Stomach (tissue), 9 donors: ENCODE measurements around the gene ST8SIA3. TPM values are rescaled to one million over a fixed set of nuclear protein-coding genes. Genes with fewer than 3 reads are reported as not detected.

Experiments used
- DNase-seq, 2 donors: peaks; one replicate each; pipeline versions ENCODE4 v3.0.0 to v3.0.0-alpha.2; 2013 to 2019
- H3K27ac ChIP-seq, 5 donors: fragments of 200-600 bp in 4 of 5; sonication (generic) in 4 of 5; one replicate each; pipeline ENCODE4 v1.5.1; 2013 to 2019; ENCODE audit warnings: mild to moderate bottlenecking in 1 of 5, moderate library complexity in 1 of 5
- H3K27me3 ChIP-seq, 3 donors: fragments of 200-600 bp; sonication (generic); one replicate each; pipeline ENCODE4 v1.5.1; 2017 to 2019; ENCODE audit warnings: mixed run types in 1 of 3
- H3K36me3 ChIP-seq, 4 donors: fragments of 200-600 bp; sonication (generic); 1 replicate in 3 of 4; 2 replicates in 1 of 4; pipeline ENCODE4 v1.5.1; 2016 to 2019
- H3K4me1 ChIP-seq, 4 donors: fragments of 200-600 bp; sonication (generic); one replicate each; pipeline ENCODE4 v1.5.1; 2016 to 2019
- H3K4me3 ChIP-seq, 4 donors: fragments of 200-600 bp; sonication (generic) in 3 of 4; one replicate each; pipeline ENCODE4 v1.5.1; 2016 to 2019; ENCODE audit warnings: mild to moderate bottlenecking in 1 of 4
- H3K9me3 ChIP-seq, 4 donors: fragments of 200-600 bp; sonication (generic); one replicate each; pipeline ENCODE4 v1.5.1; 2016 to 2019
- EP300 ChIP-seq: sonication (generic); formaldehyde crosslinking; IDR thresholded peaks from one replicate; pipeline ENCODE4 v1.6.1; 2017; ENCODE audit warnings: antibody characterized with exemption
- POLR2A ChIP-seq, 4 donors: fragments of 450-650 bp; IDR thresholded peaks; one replicate each; pipeline ENCODE4 v1.6.1; 2016; ENCODE audit warnings: antibody characterized with exemption in 4 of 4, control low read depth in 2 of 4, mild to moderate bottlenecking in 1 of 4, moderate library complexity in 1 of 4
- POLR2AphosphoS5 ChIP-seq, 3 donors: sonication (generic); formaldehyde crosslinking; IDR thresholded peaks; one replicate each; pipeline ENCODE4 v1.6.1; 2016; ENCODE audit warnings: antibody characterized with exemption in 3 of 3
- whole genome bisulfite sequencing, 5 donors: extraction: QIAGEN DNeasy Blood & Tissue Kit in 3 of 5; methylation state at CpG; one replicate each; pipeline versions ENCODE4 v1.1.5 to v1.1.7; 2013 to 2018; 5-methylcytosine and 5-hydroxymethylcytosine counted together
- intact Hi-C: fragments of 100-400 bp; cut with DNase I; formaldehyde crosslinking; loops from one replicate; pipeline ENCODE4 v1.15.1; 2023; ENCODE audit warnings: low total_unique reads
- polyA plus RNA-seq, 3 donors: library from polyadenylated mRNA; stranded (reverse); fragments of 200-250 nt; gene quantifications; one replicate each; pipeline ENCODE4 v1.2.3, GENCODE V29; 2013
- total RNA-seq, 5 donors: library from RNA; depleted of rRNA; stranded (reverse); fragments of >200 nt; gene quantifications; one replicate each; pipeline versions ENCODE4 v1.1.0 to v1.2.3, GENCODE V29; 2014 to 2016
- TF ChIP-seq, protein P1 (sequence below), 7 experiments: fragments of 450-650 bp in 4 of 7; fragments of 200-600 bp in 3 of 7; sonication (generic) in 3 of 7; IDR thresholded peaks; one replicate each; pipeline ENCODE4 v1.5.1; 2016 to 2019; ENCODE audit warnings: antibody characterized with exemption in 7 of 7, control low read depth in 2 of 7, mild to moderate bottlenecking in 1 of 7
- donor health status: healthy with polysubstance abuse.
- donor health status: Bipolar disorder and iron deficiency.
- donor health status: healthy.

Gene ST8SIA3
- total and polyA plus RNA-seq, 8 donors = 0.35 to 0.56 (median 0.55) TPM; not detected in 5

GRCh38 chr18:57325491-57326166 is 26.7 kb upstream of the ST8SIA3 start:
- WGBS, 5 donors = 0 to 21% (median 13%) methylated on average over 1 of the region's 1 CpG
- no peak for TF ChIP-seq POLR2AphosphoS5 (IDR thresholded peaks at IDR 0.05)
- no peak for TF ChIP-seq POLR2A (IDR thresholded peaks at IDR 0.05)
- intact Hi-C loops = no loop called here

GRCh38 chr18:57326718-57327323 is 25.5 kb upstream of the ST8SIA3 start:
- no peaks in the 10 kb centered on the region for H3K4me1 ChIP-seq
- intact Hi-C loops = no loop called here
- H3K9me3 ChIP-seq = no peaks in the 10 kb centered on the region
- DNase-seq = no peak
- H3K36me3 ChIP-seq = no peaks in the 10 kb centered on the region
- 45 to 57% (median 51%) methylated on average over 8 of the region's 8 CpGs for WGBS, 5 donors
- H3K4me3 ChIP-seq = no peak overlapping the region
- TF ChIP-seq POLR2AphosphoS5 (IDR thresholded peaks at IDR 0.05) = no peak
- no peak for TF ChIP-seq POLR2A (IDR thresholded peaks at IDR 0.05)
- TF ChIP-seq, protein P1, sequence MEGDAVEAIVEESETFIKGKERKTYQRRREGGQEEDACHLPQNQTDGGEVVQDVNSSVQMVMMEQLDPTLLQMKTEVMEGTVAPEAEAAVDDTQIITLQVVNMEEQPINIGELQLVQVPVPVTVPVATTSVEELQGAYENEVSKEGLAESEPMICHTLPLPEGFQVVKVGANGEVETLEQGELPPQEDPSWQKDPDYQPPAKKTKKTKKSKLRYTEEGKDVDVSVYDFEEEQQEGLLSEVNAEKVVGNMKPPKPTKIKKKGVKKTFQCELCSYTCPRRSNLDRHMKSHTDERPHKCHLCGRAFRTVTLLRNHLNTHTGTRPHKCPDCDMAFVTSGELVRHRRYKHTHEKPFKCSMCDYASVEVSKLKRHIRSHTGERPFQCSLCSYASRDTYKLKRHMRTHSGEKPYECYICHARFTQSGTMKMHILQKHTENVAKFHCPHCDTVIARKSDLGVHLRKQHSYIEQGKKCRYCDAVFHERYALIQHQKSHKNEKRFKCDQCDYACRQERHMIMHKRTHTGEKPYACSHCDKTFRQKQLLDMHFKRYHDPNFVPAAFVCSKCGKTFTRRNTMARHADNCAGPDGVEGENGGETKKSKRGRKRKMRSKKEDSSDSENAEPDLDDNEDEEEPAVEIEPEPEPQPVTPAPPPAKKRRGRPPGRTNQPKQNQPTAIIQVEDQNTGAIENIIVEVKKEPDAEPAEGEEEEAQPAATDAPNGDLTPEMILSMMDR (IDR thresholded peaks at IDR 0.05) = no peak
- TF ChIP-seq EP300 = no peak
- no peak overlapping the region for H3K27ac ChIP-seq
- no peaks in the 10 kb centered on the region for H3K27me3 ChIP-seq

More at GRCh38 chr18:57325491-57326166, 26.7 kb upstream of the ST8SIA3 start:
- Histone ChIP-seq H3K36me3 (no peaks in the 10 kb centered on the region), H3K27ac (no peak overlapping the region), H3K9me3 (no peaks in the 10 kb centered on the region), H3K27me3 (no peaks in the 10 kb centered on the region), H3K4me1 (no peaks in the 10 kb centered on the region), H3K4me3 (no peak overlapping the region)
- no peak for DNase-seq

DNA sequence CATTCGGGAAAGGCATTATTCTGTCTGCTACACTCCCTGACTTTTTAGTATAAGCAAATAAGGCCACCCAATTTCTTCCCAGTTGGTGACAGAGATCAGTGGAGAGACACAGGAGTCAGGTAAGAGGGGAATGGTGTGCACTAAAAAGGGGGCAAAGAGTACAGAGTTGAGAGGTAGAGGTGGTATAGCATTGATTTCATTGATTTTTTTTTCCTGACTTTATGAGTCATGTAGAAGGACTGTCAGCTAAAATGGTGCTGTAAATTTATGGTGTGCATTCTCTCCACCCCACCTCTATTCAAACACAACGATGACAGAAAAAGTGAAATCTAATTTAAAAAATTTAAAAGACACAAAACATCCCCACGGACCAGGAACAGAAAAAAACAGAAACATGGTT is 23.7 kb upstream of the ST8SIA3 start:
- H3K9me3 ChIP-seq = no peaks in the 10 kb centered on the region
- no peak for DNase-seq
- 75 to 86% (median 79%) methylated on average over 3 of the region's 3 CpGs for WGBS, 5 donors
- H3K36me3 ChIP-seq = no peaks in the 10 kb centered on the region
- intact Hi-C loops = no loop called here
- H3K4me3 ChIP-seq = no peak overlapping the region
- no peaks in the 10 kb centered on the region for H3K4me1 ChIP-seq
- no peaks in the 10 kb centered on the region for H3K27me3 ChIP-seq
- no peak for TF ChIP-seq POLR2AphosphoS5 (IDR thresholded peaks at IDR 0.05)
- no peak for TF ChIP-seq POLR2A (IDR thresholded peaks at IDR 0.05)
- TF ChIP-seq, protein P1 (IDR thresholded peaks at IDR 0.05) = no peak
- no peak for TF ChIP-seq EP300
- H3K27ac ChIP-seq = no peak overlapping the region

DNA sequence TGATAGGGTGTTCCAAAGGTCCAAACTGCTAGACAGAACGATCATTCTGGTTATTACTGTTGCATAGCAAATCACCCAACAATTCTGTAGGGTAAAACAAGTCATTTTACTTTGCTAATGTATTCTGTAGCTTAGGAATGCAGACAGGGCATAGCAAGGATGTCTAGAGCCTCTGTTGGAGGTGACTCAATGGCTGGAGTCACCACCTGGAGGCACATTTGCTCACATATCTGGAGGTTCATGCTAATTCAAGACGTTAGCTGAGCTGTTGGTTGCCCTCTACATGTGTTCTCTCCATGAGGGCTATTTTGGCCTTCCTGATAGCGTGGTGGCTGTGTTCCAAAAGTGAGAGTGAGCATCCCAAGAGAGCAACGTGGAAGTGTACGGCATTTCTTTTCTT is 22.5 kb upstream of the ST8SIA3 start:
- intact Hi-C loops = no loop called here
- TF ChIP-seq, protein P1 (IDR thresholded peaks at IDR 0.05) = no peak
- no peak for TF ChIP-seq POLR2A (IDR thresholded peaks at IDR 0.05)
- no peak for TF ChIP-seq EP300
- TF ChIP-seq POLR2AphosphoS5 (IDR thresholded peaks at IDR 0.05) = no peak

DNA sequence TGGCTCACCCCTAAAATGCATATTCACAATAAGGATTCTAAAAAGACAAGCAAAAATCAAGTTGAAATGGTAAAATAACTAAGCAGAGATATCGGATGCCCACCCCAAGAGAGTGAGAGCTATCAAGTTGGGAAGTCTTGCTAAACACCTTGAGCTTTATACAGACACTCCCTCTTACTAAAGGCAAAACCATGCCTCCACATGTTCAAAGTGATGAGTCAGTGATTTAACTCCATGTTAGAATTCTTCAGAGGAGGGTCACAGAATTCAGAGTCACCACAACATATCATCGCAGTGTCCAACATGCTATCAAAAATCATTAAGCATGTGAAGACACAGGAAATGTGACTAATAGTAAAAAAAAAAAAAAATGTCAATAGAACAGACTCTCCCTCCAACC is 20.6 kb upstream of the ST8SIA3 start:
- 92 to 98% (median 96%) methylated on average over 2 of the region's 2 CpGs for WGBS, 5 donors
- H3K27me3 ChIP-seq = no peaks in the 10 kb centered on the region
- intact Hi-C loops = no loop called here
- DNase-seq = no peak
- no peak overlapping the region for H3K4me3 ChIP-seq
- H3K4me1 ChIP-seq = no peaks in the 10 kb centered on the region
- H3K9me3 ChIP-seq = no peaks in the 10 kb centered on the region
- no peak overlapping the region for H3K27ac ChIP-seq
- H3K36me3 ChIP-seq = no peaks in the 10 kb centered on the region
- TF ChIP-seq POLR2AphosphoS5 (IDR thresholded peaks at IDR 0.05) (no peak), POLR2A (IDR thresholded peaks at IDR 0.05) (no peak), EP300 (no peak)
- TF ChIP-seq, protein P1 (IDR thresholded peaks at IDR 0.05) = no peak

More for the DNA sequence above, 22.5 kb upstream of the ST8SIA3 start:
- no peak overlapping the region for H3K4me3 ChIP-seq
- no peaks in the 10 kb centered on the region for H3K36me3 ChIP-seq
- DNase-seq = no peak
- no peaks in the 10 kb centered on the region for H3K4me1 ChIP-seq
- H3K9me3 ChIP-seq = no peaks in the 10 kb centered on the region
- no peaks in the 10 kb centered on the region for H3K27me3 ChIP-seq
- 71 to 82% (median 77%) methylated on average over 5 of the region's 5 CpGs for WGBS, 5 donors
- no peak overlapping the region for H3K27ac ChIP-seq
